GM12865 (cell line): ENCODE data around the gene VIPR2.

ENCODE experiments used
- DNase-seq: peaks from one replicate; pipeline ENCODE4 v3.0.0; 2010; ENCODE audit warnings: low read depth
- H3K4me3 ChIP-seq: 2 replicates; pipeline ENCODE4 v1.5.1; 2011; ENCODE audit warnings: mild to moderate bottlenecking, low read depth, low read length, control low read depth
- TF ChIP-seq, protein P1 (sequence below): IDR thresholded peaks from 2 replicates; pipeline ENCODE4 v1.5.1; 2011; ENCODE audit warnings: low read length, control low read depth, low read depth, inconsistent platforms; ENCODE audit not compliant: insufficient read depth; ENCODE audit errors: missing control alignments

Gene VIPR2

DNA sequence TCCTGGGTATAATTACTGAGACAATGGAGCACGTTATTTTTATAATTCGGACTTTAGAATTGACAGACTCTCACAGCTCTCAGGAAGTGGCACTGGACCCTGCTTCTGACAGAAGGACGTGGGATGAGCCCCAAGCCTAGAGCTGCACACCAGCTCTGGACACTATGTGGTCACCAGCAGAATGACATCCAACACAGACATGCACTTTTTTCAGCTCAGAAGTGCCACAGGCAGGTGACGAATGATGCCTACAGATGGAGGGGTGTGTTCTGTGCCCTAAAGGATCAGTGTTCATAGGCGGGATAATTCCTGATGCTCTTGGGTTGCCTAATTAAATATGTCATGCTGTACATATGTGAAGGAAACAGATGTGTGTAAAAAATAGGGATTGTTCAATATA lies 87.9 kb downstream of the VIPR2 start:
- no peak overlapping the region for H3K4me3 ChIP-seq
- TF ChIP-seq, protein P1, sequence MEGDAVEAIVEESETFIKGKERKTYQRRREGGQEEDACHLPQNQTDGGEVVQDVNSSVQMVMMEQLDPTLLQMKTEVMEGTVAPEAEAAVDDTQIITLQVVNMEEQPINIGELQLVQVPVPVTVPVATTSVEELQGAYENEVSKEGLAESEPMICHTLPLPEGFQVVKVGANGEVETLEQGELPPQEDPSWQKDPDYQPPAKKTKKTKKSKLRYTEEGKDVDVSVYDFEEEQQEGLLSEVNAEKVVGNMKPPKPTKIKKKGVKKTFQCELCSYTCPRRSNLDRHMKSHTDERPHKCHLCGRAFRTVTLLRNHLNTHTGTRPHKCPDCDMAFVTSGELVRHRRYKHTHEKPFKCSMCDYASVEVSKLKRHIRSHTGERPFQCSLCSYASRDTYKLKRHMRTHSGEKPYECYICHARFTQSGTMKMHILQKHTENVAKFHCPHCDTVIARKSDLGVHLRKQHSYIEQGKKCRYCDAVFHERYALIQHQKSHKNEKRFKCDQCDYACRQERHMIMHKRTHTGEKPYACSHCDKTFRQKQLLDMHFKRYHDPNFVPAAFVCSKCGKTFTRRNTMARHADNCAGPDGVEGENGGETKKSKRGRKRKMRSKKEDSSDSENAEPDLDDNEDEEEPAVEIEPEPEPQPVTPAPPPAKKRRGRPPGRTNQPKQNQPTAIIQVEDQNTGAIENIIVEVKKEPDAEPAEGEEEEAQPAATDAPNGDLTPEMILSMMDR, result no peak
- no peak for DNase-seq

DNA sequence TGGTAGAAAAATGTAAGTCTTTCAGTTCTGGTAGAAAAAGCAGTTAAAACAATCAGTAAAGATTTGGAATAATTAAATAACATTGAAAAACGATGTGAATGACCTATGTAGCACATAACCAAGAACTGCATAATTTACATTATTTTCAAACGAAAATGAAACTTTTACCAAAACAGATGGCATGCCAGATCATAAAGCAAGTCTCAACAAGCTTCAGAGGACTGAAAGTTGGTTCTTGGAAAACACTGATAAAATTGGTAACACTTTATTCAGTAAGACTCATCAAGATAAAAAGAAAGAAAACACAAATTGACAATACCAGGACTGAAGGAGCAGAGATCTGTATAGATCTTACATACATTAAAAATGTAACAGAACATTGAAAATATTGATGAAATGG lies 92.8 kb downstream of the VIPR2 start:
- peak; percentile 8 for DNase-seq
- TF ChIP-seq, protein P1, result no peak
- no peak overlapping the region for H3K4me3 ChIP-seq

DNA sequence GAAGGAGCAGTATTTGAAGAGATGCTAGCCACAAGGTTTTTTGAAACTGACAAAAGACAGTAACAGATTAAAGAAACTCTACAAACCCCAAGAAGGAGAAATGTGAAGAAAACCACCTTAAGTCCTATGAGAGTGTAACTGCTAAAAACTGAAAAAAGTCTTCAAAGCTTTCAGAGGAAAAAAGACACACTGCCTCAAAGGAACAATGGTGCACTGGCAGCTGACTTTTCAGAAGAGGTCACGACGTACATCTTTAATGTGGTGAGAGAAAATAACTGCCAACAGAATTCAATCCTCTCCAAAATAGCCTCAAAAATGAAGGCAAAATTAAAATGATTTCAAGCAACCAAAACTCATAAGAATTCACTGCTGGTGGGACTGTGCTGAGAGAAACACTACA lies 94.0 kb downstream of the VIPR2 start:
- TF ChIP-seq, protein P1, result no peak

DNA sequence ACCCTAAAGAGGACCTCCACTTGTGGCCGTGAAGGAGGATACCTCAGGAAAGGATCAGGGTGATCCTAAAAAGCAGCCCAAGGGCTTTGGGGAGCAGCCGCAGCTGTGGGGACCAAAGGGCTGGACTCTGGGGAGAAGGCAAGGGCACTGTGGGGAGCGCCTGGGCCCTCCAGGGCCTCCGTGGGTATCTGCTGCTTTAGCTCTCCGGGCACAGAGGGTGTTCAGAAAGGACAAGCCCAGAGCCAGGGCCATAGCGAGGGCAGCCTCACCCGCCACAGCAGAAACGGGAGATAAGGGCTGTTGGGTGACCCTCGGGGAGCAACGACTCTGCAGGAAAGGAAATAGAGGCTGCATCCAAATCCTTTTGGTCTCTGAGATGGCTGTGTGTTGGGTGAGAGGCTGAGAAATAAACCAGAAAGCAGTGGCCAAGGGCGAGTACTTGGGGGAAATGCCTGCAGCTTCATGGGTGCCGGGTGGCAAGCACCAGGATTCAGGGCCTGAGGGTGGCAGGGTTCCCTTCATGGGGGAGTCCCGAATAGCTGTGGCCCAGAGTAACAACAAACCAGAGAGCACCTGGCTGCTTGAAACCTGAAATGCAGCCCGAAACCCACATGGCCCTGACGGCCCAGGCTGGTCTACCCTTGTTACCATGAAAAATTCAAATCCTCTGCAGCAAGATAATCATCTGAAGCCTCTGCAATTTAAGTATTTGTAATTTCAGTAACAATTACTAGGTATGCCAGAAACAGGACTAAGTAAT lies 95.2 kb downstream of the VIPR2 start:
- TF ChIP-seq, protein P1, result no peak
- no peak overlapping the region for H3K4me3 ChIP-seq
- peak; percentile 52 for DNase-seq

More for the DNA sequence above, 94.0 kb downstream of the VIPR2 start:
- DNase-seq, result no peak
- no peak overlapping the region for H3K4me3 ChIP-seq

DNA sequence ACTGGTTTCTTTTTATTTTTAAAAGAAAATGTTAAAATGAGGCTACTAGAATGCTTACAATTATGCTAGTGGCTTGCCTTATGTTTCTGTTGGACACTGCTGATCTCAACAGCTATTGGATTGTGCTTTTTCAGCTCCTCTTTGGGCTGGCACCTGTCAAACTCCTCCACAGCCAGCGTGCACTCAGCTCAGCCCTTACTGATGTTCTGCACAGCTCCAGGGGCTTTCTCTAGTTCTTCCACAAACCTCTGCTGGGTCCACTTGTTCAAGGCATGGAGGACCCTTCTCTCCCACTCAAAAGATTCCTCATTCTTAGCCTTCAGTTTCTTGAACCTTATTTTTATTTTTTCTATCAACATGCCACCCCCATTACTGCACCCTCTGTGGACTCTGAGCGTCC lies 96.0 kb downstream of the VIPR2 start:
- no peak for DNase-seq
- no peak overlapping the region for H3K4me3 ChIP-seq
- TF ChIP-seq, protein P1, result no peak

DNA sequence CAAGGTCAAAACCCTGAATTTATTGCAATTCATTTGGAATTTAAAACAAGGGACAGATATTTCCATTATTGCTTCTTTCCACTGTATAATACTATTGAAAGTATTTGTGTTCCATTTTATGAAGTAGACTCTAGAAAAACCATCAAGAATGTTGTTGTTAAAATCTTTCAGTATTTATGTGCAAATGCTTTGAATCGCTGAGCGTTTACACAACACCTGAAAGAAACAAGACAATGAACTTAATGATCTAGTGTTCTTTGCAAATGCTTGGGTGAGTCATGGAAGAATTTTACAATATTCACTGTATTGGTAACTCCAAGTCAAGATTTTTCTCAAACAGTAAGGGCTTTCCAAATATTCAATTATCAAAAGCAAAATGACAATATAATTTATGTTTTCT lies 97.1 kb downstream of the VIPR2 start:
- DNase-seq, result no peak
- H3K4me3 ChIP-seq, result no peak overlapping the region
- TF ChIP-seq, protein P1, result no peak

DNA sequence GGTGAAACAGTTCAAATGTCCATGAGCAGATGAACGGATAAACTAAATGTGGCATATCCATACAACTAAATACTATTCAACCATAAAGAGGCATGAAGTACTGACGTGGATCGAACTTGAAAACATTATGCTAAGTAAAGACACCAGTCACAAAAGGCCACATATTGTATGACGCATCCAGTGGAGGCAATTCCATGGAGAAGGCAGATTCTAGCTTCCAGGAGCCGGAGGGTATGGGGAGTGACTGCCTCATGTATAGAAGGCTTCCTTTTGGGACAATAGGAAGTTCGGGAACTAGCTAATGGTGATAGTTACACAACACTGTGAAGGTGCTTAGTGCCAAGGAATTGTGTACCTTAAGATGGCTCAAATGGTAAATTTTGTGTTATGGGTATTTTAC lies 98.4 kb downstream of the VIPR2 start:
- H3K4me3 ChIP-seq, result no peak overlapping the region
- DNase-seq, result no peak
- TF ChIP-seq, protein P1, result no peak
